Medulla oblongata (tissue), 1 donor: ENCODE data around the gene MCMBP.
"Not testable (repeated sequence)": the region's sequence is repeated elsewhere in the genome, so short reads cannot be mapped to it uniquely, and the experiment has no call there.

Experiments used
- DNase-seq: peaks from one replicate; pipeline ENCODE4 v3.0.0-alpha.2; 2015; ENCODE audit errors: extremely low spot score

Gene MCMBP

DNA sequence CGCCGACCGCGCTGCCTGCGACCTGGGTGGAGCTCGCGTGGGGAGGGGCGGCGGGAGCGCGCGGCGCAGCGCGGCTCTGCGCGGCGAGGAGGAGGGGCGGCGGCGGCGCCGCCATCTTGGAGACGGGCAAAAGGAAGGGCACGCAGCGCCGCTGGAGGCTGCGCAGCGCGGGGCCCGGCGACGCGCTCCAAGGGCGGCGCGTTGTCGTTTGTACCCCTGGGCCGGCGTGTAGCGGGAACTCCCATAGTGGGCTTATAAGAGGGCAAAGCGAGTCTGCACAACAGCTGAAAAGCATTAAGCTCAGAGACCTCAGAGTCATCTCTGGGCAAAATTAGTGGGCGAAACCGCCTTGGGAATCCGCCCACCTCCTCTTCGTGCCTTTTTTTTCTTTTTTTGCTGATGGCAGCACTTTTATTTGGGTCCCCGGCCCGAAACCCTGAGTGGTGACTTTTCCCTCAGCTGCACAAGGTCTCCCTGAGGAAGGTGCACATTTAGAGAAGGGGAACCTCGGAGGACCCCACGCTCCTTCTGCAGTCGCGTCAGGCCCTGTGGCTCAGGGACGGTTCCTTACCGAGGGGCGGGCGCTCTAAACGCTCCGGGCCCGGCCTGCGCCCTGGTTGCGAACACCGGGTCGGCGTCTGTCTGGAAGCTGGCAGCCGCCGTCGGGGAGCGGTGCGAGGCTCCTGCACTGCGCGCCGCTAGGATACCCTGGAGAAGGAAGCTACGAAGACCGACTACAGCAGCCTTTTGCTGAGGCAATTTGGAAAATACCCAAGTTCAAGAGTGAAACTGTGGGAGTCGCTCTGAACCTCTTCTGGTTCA is 428 bp upstream of the MCMBP start:
- DNase-seq = peak; percentile 89

GRCh38 chr10:119871881-119872609 is 598 bp downstream of the MCMBP start:
- DNase-seq = peak; percentile 33

DNA sequence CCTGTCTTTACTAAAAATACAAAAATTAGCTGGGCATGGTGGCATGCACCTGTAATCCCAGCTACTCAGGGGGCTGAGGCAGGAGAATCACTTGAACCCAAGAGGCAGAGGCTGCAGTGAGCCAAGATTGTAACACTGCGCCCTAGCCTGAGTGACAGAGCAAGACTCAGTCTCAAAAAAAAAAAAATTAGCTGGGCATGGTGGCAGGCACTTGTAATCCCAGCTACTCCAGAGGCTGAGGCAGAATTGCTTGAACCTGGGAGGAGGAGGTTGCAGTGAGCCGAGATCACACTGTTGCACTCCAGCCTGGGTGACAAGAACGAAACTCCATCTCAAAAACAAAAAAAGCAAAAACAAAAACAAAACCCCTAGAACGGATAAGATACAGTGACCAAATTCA is 3.2 kb downstream of the MCMBP start:
- DNase-seq = not testable (repeated sequence)

GRCh38 chr10:119867317-119867716 is 5.3 kb downstream of the MCMBP start:
- no peak for DNase-seq

- DNase-seq = no peak
Observed at GRCh38 chr10:119865699-119866240, 6.9 kb downstream of the MCMBP start.

DNA sequence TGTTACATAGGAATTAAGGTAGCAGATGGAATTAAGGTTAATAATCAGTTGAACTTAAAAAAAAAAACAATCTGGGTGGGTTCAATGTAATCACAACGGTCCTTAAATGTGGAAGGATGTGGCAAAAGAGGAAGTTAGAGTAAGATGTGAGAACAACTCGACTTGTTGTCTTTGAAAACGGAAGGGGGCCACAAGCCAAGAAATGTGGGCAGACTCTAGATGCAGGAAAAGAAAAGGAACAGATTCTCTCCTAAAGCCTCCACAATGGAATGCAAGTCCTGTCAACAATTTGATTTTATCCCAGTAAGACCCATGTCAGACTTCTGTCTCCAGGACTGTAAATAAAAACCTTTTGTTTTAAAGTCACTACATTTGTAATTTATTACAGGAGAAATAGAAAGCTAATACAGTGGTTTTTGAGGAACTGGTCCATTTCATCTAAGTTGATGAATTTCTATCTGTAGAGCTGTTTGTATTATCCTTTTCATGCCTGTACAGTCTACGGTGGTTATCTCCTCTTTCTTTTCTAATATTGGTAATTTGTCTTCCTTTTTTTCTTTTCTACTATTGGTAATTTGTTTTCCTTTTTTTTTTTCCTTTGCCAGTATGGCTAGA is 8.6 kb downstream of the MCMBP start:
- no peak for DNase-seq

- DNase-seq = no peak
Observed at GRCh38 chr10:119862524-119862923, 10.1 kb downstream of the MCMBP start.

DNA sequence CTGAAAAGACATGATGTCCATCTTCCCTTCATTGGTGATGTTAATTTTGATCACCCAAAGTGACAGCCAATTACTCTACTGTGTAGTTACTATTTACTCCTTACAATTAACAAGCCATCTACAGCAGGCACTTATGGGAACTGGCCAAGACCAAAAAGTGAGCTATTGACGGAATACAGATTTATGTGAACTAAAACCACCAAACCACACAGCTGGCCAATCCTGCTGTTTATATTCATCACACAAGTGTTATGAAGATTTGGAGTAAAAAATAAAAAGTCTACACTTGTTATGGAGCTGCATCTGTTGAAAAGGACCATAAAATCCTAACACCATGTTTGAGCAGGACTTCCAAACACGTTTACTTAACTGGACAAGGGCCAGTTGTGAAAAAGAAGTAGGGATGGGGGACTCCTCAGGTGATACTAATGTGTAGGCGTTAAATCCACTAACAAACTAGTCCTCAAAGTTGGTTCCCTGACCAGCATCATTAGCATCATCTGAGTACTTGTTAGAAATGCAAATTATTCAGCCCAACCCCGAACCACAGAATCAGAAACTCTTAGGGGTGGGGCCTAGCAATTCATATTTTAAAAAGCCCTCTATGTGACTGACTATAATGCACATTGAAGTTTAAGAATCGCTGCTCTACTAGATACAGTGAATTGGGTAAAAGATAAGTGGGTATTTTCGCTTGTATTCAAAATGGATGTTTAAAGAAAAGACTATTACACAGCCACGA is 11.6 kb downstream of the MCMBP start:
- no peak for DNase-seq

DNA sequence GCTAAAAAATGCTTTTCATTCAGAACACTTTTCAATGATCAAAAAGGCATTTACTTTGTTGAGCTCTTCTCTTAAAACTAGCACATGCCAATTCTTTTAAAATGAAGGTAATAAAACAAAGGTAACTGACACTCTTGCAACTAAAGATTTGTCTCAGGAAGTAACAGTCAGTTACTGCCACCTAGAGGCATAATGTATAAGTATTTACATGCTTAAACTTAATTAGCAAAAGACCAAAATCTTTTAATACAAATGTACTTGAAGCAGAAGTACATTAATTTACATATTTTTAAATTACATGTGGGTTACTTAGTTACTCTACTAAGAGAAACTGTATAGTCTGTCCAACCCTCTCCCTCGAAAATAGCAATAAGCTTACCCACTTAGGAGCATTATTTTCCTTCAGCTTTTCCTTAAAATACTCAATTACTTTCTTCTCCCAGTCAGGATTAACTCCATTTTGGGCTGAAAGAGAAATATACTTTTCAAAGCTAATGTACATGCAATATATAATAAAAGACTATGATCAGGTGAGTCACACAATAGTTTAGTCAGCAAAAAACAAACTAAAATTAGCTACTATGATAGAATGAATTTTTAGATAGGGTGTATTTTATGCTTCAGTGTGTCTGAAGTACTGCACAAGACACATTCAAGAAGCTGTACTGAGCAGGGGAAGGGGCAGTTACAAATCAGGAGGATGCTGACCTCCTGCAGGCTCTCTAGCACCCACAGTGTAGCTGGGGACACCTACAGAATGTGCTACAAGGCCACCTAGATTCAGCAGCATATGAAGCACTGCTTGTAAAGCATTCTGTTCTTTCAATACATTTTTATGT is 13.0 kb downstream of the MCMBP start:
- DNase-seq = peak; percentile 70

- DNase-seq = no peak
Observed at GRCh38 chr10:119858063-119858462, 14.6 kb downstream of the MCMBP start.

DNA sequence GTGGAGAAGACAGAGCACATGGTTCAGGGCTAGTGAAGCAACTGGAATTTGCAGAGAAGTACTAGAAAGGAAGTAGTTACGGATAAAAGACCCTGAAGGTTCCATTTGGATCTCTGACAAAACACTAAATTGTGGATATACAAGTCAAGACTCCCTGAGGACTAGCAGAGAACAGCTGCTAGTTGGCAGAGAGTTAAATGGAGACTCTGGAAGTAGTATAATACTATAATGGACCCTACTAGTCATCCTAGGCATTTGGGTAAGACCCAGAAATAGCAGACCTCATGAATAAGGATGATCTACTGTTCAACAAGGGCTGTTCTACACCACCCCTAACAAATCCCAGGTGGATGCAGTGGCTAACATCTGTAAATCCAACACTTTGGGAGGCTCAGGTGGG is 19.1 kb downstream of the MCMBP start:
- no peak for DNase-seq

DNA sequence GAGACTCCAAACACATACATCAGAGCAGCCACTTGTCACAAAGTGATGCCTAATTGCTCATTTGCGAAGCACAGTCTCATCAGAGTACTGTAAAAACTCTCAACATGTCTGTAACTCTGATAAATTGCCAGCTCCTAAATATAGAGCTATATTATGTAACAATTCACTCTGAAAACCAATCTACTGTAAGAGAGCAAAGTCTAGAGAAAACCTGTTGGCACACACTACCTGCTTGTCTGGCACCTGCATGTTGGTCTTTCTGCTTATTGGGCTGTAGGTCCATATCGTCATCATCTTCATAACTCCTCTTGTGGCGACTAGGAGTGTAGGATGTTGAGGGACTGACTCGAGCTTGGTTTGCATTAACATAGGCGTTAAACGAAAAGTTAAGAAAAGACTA is 19.8 kb downstream of the MCMBP start:
- no peak for DNase-seq

DNA sequence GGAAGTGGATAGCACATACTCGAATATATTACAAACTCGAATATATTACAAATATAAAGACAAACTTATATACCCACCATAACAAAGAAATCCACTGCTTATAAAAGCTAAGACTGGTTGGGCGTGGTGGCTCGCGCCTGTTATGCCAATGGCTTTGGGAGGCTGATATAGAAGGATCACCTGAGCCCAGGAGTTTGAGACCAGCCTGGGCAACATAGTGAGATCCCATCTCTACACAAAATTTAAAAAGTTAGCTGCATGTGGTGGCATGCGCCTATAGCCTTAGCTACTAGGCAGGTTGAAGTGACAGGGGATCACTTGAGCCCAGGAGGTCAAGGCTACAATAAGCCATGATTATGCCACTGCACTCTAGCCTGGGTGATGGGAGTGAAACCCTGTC is 20.4 kb downstream of the MCMBP start:
- DNase-seq = no peak

GRCh38 chr10:119849944-119850343 is 22.7 kb downstream of the MCMBP start:
- DNase-seq = no peak

GRCh38 chr10:119849031-119849789 is 23.4 kb downstream of the MCMBP start:
- no peak for DNase-seq

DNA sequence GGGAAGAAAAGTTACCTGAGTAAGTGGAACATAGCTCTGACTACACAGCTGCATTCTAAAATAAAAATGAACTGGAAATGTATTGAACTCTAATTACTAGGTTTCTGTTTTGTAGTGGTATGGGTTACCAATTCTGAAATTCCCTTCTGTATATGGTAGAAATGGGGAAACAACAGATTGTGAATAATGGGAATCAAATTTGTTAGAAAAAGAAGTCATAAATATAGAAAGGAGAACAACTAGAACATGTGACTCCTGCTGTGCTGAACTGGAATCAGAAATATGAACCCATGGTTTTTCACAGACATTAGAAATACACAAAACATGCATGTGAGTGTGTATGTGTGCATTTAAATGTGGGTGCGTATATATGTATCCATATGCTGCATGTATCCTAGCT is 27.0 kb downstream of the MCMBP start:
- no peak for DNase-seq

DNA sequence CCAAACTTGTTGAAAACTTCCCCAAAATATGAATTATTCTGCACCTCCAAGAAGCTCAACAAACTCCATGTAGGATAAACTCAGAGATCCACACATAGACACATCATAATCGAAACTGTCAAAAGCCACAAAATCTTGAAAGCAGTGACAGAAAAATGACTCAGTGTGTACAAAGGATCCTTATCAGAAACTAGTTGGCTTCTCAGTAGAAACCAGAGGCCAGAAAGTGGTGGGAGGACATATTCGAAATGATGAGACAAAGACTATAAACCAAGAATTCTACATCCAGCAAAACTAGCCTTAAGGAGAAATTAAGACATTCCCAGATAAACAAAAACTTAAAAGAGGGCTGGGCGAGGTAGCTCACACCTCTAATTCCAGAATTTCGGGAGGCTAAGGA is 38.5 kb downstream of the MCMBP start:
- no peak for DNase-seq

DNA sequence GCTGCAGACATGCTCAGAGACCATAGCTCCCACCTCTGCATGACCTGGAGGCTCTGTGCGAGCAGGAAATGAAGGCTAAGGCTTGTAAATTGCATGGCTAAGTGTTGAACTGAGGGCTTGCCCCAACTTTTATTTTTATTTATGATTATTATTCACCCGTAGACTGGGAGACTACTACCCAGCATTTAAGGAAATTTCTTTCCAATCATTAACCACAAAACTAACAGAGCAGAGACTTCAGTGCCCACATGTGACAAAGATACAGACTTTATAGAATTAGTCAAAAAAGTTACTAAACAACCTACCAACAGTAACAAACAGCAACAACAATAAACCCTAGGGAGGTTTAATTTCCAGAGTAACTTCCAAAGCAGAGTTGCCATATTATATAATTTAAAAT is 39.7 kb downstream of the MCMBP start:
- DNase-seq = no peak

DNA sequence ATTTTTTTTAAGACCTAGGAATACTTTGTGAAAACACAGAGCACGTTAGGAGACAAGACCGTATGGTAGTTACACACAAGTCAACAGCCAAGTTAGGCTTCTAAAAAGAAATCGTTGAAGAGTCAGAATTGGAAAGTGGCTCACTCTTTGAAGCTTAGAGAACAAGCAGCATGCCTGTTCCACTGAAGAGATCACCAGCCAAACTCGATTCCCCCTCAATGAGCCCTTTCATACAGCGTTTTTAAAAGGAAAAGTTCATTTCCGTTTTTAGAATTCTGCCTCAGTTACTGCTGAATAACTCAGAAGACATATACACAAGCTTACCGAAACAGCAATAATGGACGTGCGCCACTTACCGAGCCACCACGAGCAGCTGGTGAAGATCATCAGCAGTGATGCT is 41.0 kb downstream of the MCMBP start:
- peak; percentile 61 for DNase-seq

GRCh38 chr10:119830851-119831250 is 41.8 kb downstream of the MCMBP start:
- DNase-seq = no peak
